HEK293T (cell line): ENCODE data around the gene HTR3D.

Source experiments
- ARNT ChIP-seq: fragments of 450-650 bp; IDR thresholded peaks from 2 replicates; pipeline ENCODE4 v1.6.1; 2017; ENCODE audit warnings: mild to moderate bottlenecking
- BHLHE40 ChIP-seq: fragments of 450-650 bp; IDR thresholded peaks from 2 replicates; pipeline ENCODE4 v1.6.1; 2016; ENCODE audit warnings: mild to moderate bottlenecking, moderate library complexity, borderline replicate concordance
- CTBP1 ChIP-seq: fragments of 450-650 bp; IDR thresholded peaks from 2 replicates; pipeline ENCODE4 v1.6.1; 2016; ENCODE audit warnings: borderline replicate concordance
- ELF4 ChIP-seq: fragments of 450-650 bp; IDR thresholded peaks from 2 replicates; pipeline ENCODE4 v1.6.1; 2017; ENCODE audit warnings: antibody characterized with exemption
- FOXA1 ChIP-seq: fragments of 450-650 bp; IDR thresholded peaks from 2 replicates; pipeline ENCODE4 v1.6.1; 2016; ENCODE audit warnings: mild to moderate bottlenecking
- FOXM1 ChIP-seq: fragments of 450-650 bp; IDR thresholded peaks from 2 replicates; pipeline ENCODE4 v1.6.1; 2017; ENCODE audit warnings: mild to moderate bottlenecking, borderline replicate concordance
- L3MBTL2 ChIP-seq: fragments of 450-650 bp; conservative IDR thresholded peaks from 2 replicates; pipeline ENCODE4 v1.6.1; 2016; ENCODE audit warnings: mild to moderate bottlenecking
- LEF1 ChIP-seq: fragments of 450-650 bp; IDR thresholded peaks from 2 replicates; pipeline ENCODE4 v1.6.1; 2017; ENCODE audit warnings: mild to moderate bottlenecking, borderline replicate concordance
- NFRKB ChIP-seq: fragments of 450-650 bp; IDR thresholded peaks from 2 replicates; pipeline ENCODE4 v1.6.1; 2016; ENCODE audit warnings: mild to moderate bottlenecking, moderate library complexity
- PKNOX1 ChIP-seq: fragments of 450-650 bp; IDR thresholded peaks from 2 replicates; pipeline ENCODE4 v1.6.1; 2016
- SP1 ChIP-seq: fragments of 450-650 bp; IDR thresholded peaks from 2 replicates; pipeline ENCODE4 v1.6.1; 2017
- SUZ12 ChIP-seq: fragments of 450-650 bp; IDR thresholded peaks from 2 replicates; pipeline ENCODE4 v1.6.1; 2016; ENCODE audit warnings: mild to moderate bottlenecking
- TARDBP ChIP-seq: fragments of 450-650 bp; IDR thresholded peaks from 2 replicates; pipeline ENCODE4 v1.6.1; 2016
- ZNF384 ChIP-seq: fragments of 450-650 bp; IDR thresholded peaks from 2 replicates; pipeline ENCODE4 v1.6.1; 2016

DNA sequence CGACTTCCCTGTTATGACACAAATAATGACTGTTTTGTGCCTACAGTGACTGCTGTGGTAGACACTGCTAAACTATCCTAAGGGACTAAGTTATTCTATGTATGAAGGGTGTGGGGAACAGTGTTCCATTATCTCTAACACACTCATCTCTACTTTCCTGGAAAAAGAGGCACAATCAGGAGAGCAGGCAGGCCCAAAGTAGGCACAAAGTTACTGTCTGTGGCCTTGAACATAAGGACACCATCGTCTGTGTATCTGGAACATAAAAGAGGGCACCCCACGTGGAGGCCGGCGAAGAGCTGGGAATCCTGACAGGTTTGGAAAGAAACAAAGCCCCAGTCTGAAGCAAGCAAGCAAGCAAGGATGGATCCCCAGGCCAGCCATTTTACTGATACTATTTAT, 15.4 kb upstream of the HTR3D start:
- TF ChIP-seq SUZ12 (no peak), BHLHE40 (no peak), ELF4 (no peak), FOXM1 (no peak), CTBP1 (no peak), LEF1 (no peak), ZNF384 (no peak), PKNOX1 (no peak), SP1 (no peak), FOXA1 (no peak), TARDBP (no peak), NFRKB (no peak), ARNT (no peak), L3MBTL2 (no peak)
